B cell (primary cell): ENCODE data around the gene SMPDL3B. TPM values are rescaled to one million over a fixed set of nuclear protein-coding genes. Genes with fewer than 3 reads are reported as not detected.

ENCODE experiments used
- ATAC-seq: fragments of 200-7000 bp; cut with Tn5 transposase; one replicate; pipeline ENCODE4 v1.10.0; 2021; ENCODE audit warnings: low read depth, mild to moderate bottlenecking, moderate number of reproducible peaks, moderate library complexity
- CTCF ChIA-PET: fragments of 350-600 bp; sonication (Branson Sonifier 250); formaldehyde crosslinking; loops from one replicate; lab custom pipeline; 2021; ENCODE audit warnings: antibody characterized with exemption, inconsistent platforms; lab: Charles Lee
- POLR2A ChIA-PET: fragments of 350-600 bp; sonication (Branson Sonifier 250); formaldehyde crosslinking; loops from one replicate; lab custom pipeline; 2021; ENCODE audit warnings: antibody characterized with exemption; lab: Charles Lee
- DNase-seq: peaks from one replicate; pipeline ENCODE4 v3.0.0; 2013
- H2AFZ ChIP-seq: 2 replicates; pipeline ENCODE4 v1.6.1; 2012; ENCODE audit warnings: mild to moderate bottlenecking, low read depth, low read length; ENCODE audit not compliant: insufficient read depth, poor library complexity, severe bottlenecking
- H3K27ac ChIP-seq, 2 donors: 1 replicate in 1 of 2; 2 replicates in 1 of 2; pipeline ENCODE4 v1.5.1; 2012 to 2013; ENCODE audit warnings: low read length in 2 of 2, mild to moderate bottlenecking in 2 of 2, moderate library complexity in 1 of 2
- H3K27me3 ChIP-seq, 4 experiments: fragments of 200-600 bp in 1 of 4; sonication (generic) in 1 of 4; replicated peaks in 1 of 4; 1 replicate in 2 of 4; 2 replicates in 2 of 4; pipeline versions ENCODE4 v1.6.1 to v1.7.0; 2013 to 2016; ENCODE audit warnings: low read length in 3 of 4, mild to moderate bottlenecking in 2 of 4, mixed read lengths in 1 of 4, moderate library complexity in 1 of 4; ENCODE audit not compliant: insufficient read depth in 4 of 4, control insufficient read depth in 3 of 4; ENCODE audit errors: control extremely low read depth in 1 of 4
- H3K36me3 ChIP-seq, 2 experiments: replicated peaks in 1 of 2; 1 replicate in 1 of 2; 2 replicates in 1 of 2; pipeline versions ENCODE4 v1.6.1 to v1.7.1; 2013; ENCODE audit warnings: low read length in 1 of 2; ENCODE audit not compliant: insufficient read depth in 2 of 2, control insufficient read depth in 1 of 2; ENCODE audit errors: control extremely low read depth in 1 of 2, extremely low read depth in 1 of 2
- H3K4me1 ChIP-seq, 2 donors: fragments of 200-600 bp in 1 of 2; sonication (generic) in 1 of 2; 1 replicate in 1 of 2; 2 replicates in 1 of 2; pipeline versions ENCODE4 v1.5.1 to v1.6.1; 2013 to 2017; ENCODE audit warnings: low read length in 2 of 2; ENCODE audit not compliant: control insufficient read depth in 2 of 2, insufficient read depth in 2 of 2
- H3K4me2 ChIP-seq: replicated peaks from 2 replicates; pipeline ENCODE3; 2012; ENCODE audit warnings: mild to moderate bottlenecking, low read depth, low read length; ENCODE audit not compliant: poor library complexity, severe bottlenecking
- H3K4me3 ChIP-seq, 5 experiments: fragments of 200-600 bp in 1 of 5; sonication (generic) in 1 of 5; 1 replicate in 3 of 5; 2 replicates in 2 of 5; pipeline versions ENCODE4 v1.5.1 to v1.7.0; 2011 to 2016; ENCODE audit warnings: low read length in 4 of 5, mild to moderate bottlenecking in 4 of 5, low read depth in 2 of 5, control low read depth in 1 of 5, moderate library complexity in 1 of 5; ENCODE audit not compliant: insufficient read depth in 1 of 5; ENCODE audit errors: control extremely low read depth in 1 of 5, extremely low read depth in 1 of 5
- H3K79me2 ChIP-seq: fragments of 200-600 bp; sonication (generic); one replicate; pipeline ENCODE4 v1.6.0; 2016; ENCODE audit warnings: low read length; ENCODE audit not compliant: control insufficient read depth, insufficient read depth
- H3K9ac ChIP-seq: fragments of 200-600 bp; sonication (generic); 2 replicates; pipeline ENCODE4 v1.6.1; 2017; ENCODE audit warnings: mild to moderate bottlenecking, low read length, moderate library complexity
- H3K9me3 ChIP-seq, 3 donors: one replicate each; pipeline versions ENCODE4 v1.6.1 to v1.7.1; 2013; ENCODE audit warnings: low read length in 2 of 3; ENCODE audit not compliant: control insufficient read depth in 2 of 3, insufficient read depth in 1 of 3; ENCODE audit errors: control extremely low read depth in 1 of 3
- H4K20me1 ChIP-seq: 2 replicates; pipeline ENCODE4 v1.6.0; 2012; ENCODE audit warnings: mild to moderate bottlenecking, low read length; ENCODE audit not compliant: insufficient read depth, control insufficient read depth, poor library complexity, severe bottlenecking
- H3K27ac Mint-ChIP-seq: one replicate; pipeline ENCODE4 v1.8.0; 2021; ENCODE audit warnings: mixed read lengths
- H3K27me3 Mint-ChIP-seq: one replicate; pipeline ENCODE4 v1.8.0; 2021; ENCODE audit warnings: mixed read lengths
- H3K4me1 Mint-ChIP-seq: one replicate; pipeline ENCODE4 v1.8.0; 2021; ENCODE audit warnings: mixed read lengths
- H3K4me3 Mint-ChIP-seq: one replicate; pipeline ENCODE4 v1.8.0; 2021; ENCODE audit warnings: mixed read lengths
- H3K9me3 Mint-ChIP-seq: one replicate; pipeline ENCODE4 v1.8.0; 2022; ENCODE audit warnings: mixed read lengths; ENCODE audit not compliant: insufficient read depth
- CTCF ChIP-seq: fragments of 200-600 bp; IDR thresholded peaks from one replicate; pipeline ENCODE4 v1.8.0; 2022; ENCODE audit warnings: antibody characterized with exemption, mild to moderate bottlenecking
- EZH2 ChIP-seq: IDR thresholded peaks from 2 replicates; pipeline ENCODE4 v1.6.1; 2012; ENCODE audit warnings: borderline replicate concordance, low read depth, mild to moderate bottlenecking, moderate library complexity, low read length; ENCODE audit not compliant: insufficient read depth, poor library complexity, severe bottlenecking
- WGBS: methylation state at CpG from one replicate; pipeline ENCODE4 v1.1.5; 2013; ENCODE audit warnings: missing lambda C conversion rate; ENCODE audit not compliant: insufficient coverage; 5-methylcytosine and 5-hydroxymethylcytosine counted together
- intact Hi-C: fragments of 100-400 bp; cut with micrococcal nuclease; formaldehyde crosslinking; loops from one replicate; pipeline ENCODE4 v1.10.0; 2022
- polyA plus RNA-seq: library from polyadenylated mRNA; depleted of rRNA; stranded (reverse); fragments of >200 nt; gene quantifications from 2 replicates; pipeline ENCODE4 v1.2.3, GENCODE V29; 2012
- total RNA-seq, 2 donors: library from RNA; stranded (reverse); fragments of 120-200 nt in 1 of 2; gene quantifications; 1 replicate in 1 of 2; 2 replicates in 1 of 2; pipeline versions ENCODE4 v1.2.3 to v1.2.4, GENCODE V29; 2013 to 2022

The SMPDL3B gene
- total and polyA plus RNA-seq, 2 donors (not counting 1 experiment from before 2014, with no cell fraction given) = 0.22 TPM; not detected in 1

GRCh38 chr1:27886744-27887143 is 48.1 kb upstream of the SMPDL3B start:
- H3K4me1 ChIP-seq = peaks cover 45 to 80% of the 10 kb centered on the region in 2 donors
- H2AFZ ChIP-seq = no peak overlapping the region
- peak overlapping the region; percentile 52 to 81 for H3K27ac ChIP-seq
- intact Hi-C loops = no loop called here
- ATAC-seq = no peak
- no peaks in the 10 kb centered on the region for H3K9me3 ChIP-seq
- POLR2A ChIA-PET = interaction anchor here (1.0 to 2.1 kb wide), 2 partner anchors 12 to 13 kb away, joined by 3 to 5 read pairs; no protein-coding TSS in a partner anchor
- H4K20me1 ChIP-seq = no peaks in the 10 kb centered on the region
- WGBS = no CpG with 5 or more reads among the region's 3 CpGs
- DNase-seq = no peak
- H3K27me3 ChIP-seq = no peaks in the 10 kb centered on the region
- Mint-ChIP-seq H3K4me1 (peaks cover 73% of the 10 kb centered on the region), H3K9me3 (no peaks in the 10 kb centered on the region), H3K4me3 (peak overlapping the region; percentile 68), H3K27me3 (no peaks in the 10 kb centered on the region), H3K27ac (peak overlapping the region; percentile 87)
- peaks cover 6 to 42% of the 10 kb centered on the region in 2 experiments for H3K36me3 ChIP-seq
- TF ChIP-seq EZH2 = no peak
- TF ChIP-seq CTCF = no peak
- CTCF ChIA-PET = no interaction called here
- no peak overlapping the region for H3K9ac ChIP-seq
- peak overlapping the region in 2 of 5 experiments; percentile 27 to 41 for H3K4me3 ChIP-seq
- H3K79me2 ChIP-seq = peaks cover 5% of the 10 kb centered on the region
- H3K4me2 ChIP-seq = peak overlapping the region; percentile 52

GRCh38 chr1:27887215-27888021 is 47.4 kb upstream of the SMPDL3B start:
- Histone ChIP-seq H4K20me1 (no peaks in the 10 kb centered on the region), H3K9me3 (no peaks in the 10 kb centered on the region), H3K9ac (peak overlapping the region; percentile 14), H3K27ac (peak overlapping the region; percentile 52 to 81), H3K4me3 (peak overlapping the region in 2 of 5 experiments; percentile 27 to 41), H3K4me2 (peak overlapping the region; percentile 52), H2AFZ (no peak overlapping the region), H3K4me1 (peaks cover 52 to 87% of the 10 kb centered on the region in 2 donors), H3K79me2 (peaks cover under 1% of the 10 kb centered on the region), H3K36me3 (peaks cover 8 to 41% of the 10 kb centered on the region in 2 experiments), H3K27me3 (no peaks in the 10 kb centered on the region)
- intact Hi-C loops = no loop called here
- TF ChIP-seq CTCF (no peak), EZH2 (no peak)
- Mint-ChIP-seq H3K9me3 (no peaks in the 10 kb centered on the region), H3K4me3 (peak overlapping the region; percentile 68), H3K4me1 (peaks cover 80% of the 10 kb centered on the region), H3K27me3 (no peaks in the 10 kb centered on the region), H3K27ac (peak overlapping the region; percentile 87)
- CTCF ChIA-PET = no interaction called here
- 2% methylated on average over 5 of the region's 8 CpGs for WGBS
- ATAC-seq (no peak), DNase-seq (peak; percentile 63)
- POLR2A ChIA-PET = interaction anchor here (0.6 to 2.1 kb wide), 5 partner anchors 12 to 625 kb away, joined by 3 to 10 read pairs (median 3); no protein-coding TSS in a partner anchor
